ENCODE results near the gene FAM162A. TPM values are rescaled to one million over a fixed set of nuclear protein-coding genes. Genes with fewer than 3 reads are reported as not detected.

FAM162A gene
- total RNA-seq, 1 experiment from 2014 or later = 38.0 TPM

DNA sequence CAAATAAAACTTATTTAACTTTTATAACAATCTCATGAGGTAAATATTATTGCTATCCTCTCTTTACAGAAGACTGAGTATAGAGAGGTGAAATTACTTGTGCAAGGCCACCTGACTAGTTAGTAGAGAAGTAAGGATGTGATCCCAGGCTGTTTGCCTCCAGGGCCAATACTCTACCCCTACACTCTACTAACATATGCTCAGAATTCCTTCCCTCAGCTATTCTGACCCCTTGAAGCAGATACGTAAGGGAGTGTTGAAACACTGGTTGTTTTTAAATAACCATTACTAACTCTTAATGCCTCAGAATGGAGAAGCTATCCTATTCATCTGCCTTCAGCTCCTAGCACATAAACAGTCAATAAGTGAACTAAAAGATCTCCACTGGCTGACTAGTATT lies 34.8 kb upstream of the FAM162A start:
- H3K27me3 Mint-ChIP-seq (ENCODE audit: unreplicated experiment) = no peaks in the 10 kb centered on the region
- no peak for DNase-seq
- TF ChIP-seq, protein P1, sequence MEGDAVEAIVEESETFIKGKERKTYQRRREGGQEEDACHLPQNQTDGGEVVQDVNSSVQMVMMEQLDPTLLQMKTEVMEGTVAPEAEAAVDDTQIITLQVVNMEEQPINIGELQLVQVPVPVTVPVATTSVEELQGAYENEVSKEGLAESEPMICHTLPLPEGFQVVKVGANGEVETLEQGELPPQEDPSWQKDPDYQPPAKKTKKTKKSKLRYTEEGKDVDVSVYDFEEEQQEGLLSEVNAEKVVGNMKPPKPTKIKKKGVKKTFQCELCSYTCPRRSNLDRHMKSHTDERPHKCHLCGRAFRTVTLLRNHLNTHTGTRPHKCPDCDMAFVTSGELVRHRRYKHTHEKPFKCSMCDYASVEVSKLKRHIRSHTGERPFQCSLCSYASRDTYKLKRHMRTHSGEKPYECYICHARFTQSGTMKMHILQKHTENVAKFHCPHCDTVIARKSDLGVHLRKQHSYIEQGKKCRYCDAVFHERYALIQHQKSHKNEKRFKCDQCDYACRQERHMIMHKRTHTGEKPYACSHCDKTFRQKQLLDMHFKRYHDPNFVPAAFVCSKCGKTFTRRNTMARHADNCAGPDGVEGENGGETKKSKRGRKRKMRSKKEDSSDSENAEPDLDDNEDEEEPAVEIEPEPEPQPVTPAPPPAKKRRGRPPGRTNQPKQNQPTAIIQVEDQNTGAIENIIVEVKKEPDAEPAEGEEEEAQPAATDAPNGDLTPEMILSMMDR (IDR thresholded peaks at IDR 0.05; ENCODE audit: unreplicated experiment) = no peak
- H3K9me3 Mint-ChIP-seq (ENCODE audit: low read depth, unreplicated experiment) = peaks cover 6% of the 10 kb centered on the region
- H3K36me3 Mint-ChIP-seq (ENCODE audit: insufficient read depth, unreplicated experiment) = no peaks in the 10 kb centered on the region
- BruUV-seq (replicated peaks) = no TSS peak
- H3K27ac Mint-ChIP-seq (ENCODE audit: unreplicated experiment) = no peak overlapping the region
- intact Hi-C loops (cut with micrococcal nuclease; ENCODE audit: unreplicated experiment) = no loop called here
- CTCF ChIA-PET = interaction anchor here (0.7 to 0.9 kb wide), 3 partner anchors 35 to 237 kb away, joined by 3 to 5 read pairs (median 3); partner anchors contain the start of gene FAM162A
- no peak overlapping the region for H3K4me3 Mint-ChIP-seq (ENCODE audit: low read depth, unreplicated experiment)
- no peaks in the 10 kb centered on the region for H3K4me1 Mint-ChIP-seq (ENCODE audit: low read depth, unreplicated experiment)

DNA sequence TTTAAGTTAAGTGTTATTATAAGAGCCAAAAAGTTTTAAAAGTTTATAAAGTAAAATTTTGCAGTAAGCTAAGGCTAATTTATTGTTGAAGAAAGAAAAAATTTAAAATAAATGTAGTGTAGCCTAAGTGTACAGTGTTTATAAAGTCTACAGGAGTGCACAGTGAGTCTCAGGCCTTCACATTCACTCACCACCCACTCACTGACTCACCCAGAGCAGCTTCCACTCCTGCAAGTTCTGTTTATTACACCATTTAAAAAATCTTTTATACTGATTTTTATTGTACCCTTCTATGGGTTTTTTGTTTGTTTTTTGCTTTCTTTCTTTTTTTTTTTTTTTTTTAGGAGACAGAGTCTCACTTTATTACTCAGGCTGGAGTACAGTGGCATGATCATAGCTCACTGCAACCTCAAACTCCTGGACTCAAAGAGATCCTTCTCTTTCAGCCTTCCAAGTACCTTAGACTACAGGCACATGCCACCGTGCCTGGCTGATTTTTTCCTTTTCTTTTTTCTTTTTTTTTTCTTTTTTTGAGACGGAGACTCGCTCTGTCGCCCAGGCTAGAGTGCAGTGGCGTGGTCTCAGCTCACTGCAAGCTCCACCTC lies 33.1 kb upstream of the FAM162A start:
- TF ChIP-seq, protein P1 (IDR thresholded peaks at IDR 0.05; ENCODE audit: unreplicated experiment) = no peak
- no peak overlapping the region for H3K4me3 Mint-ChIP-seq (ENCODE audit: low read depth, unreplicated experiment)
- H3K4me1 Mint-ChIP-seq (ENCODE audit: low read depth, unreplicated experiment) = no peaks in the 10 kb centered on the region
- H3K36me3 Mint-ChIP-seq (ENCODE audit: insufficient read depth, unreplicated experiment) = peaks cover 7% of the 10 kb centered on the region
- CTCF ChIA-PET = interaction anchor here (1.2 kb wide), 1 partner anchor 48 kb away, joined by 4 read pairs; no protein-coding TSS in a partner anchor
- intact Hi-C loops (cut with micrococcal nuclease; ENCODE audit: unreplicated experiment) = loop anchor here (10.0 kb wide), 2 partner anchors 96 to 806 kb away; partner anchors contain the start of gene POLQ
- H3K27ac Mint-ChIP-seq (ENCODE audit: unreplicated experiment) = no peak overlapping the region
- H3K9me3 Mint-ChIP-seq (ENCODE audit: low read depth, unreplicated experiment) = peaks cover 6% of the 10 kb centered on the region
- no peaks in the 10 kb centered on the region for H3K27me3 Mint-ChIP-seq (ENCODE audit: unreplicated experiment)
- BruUV-seq (replicated peaks) = no TSS peak
- no peak for DNase-seq

DNA sequence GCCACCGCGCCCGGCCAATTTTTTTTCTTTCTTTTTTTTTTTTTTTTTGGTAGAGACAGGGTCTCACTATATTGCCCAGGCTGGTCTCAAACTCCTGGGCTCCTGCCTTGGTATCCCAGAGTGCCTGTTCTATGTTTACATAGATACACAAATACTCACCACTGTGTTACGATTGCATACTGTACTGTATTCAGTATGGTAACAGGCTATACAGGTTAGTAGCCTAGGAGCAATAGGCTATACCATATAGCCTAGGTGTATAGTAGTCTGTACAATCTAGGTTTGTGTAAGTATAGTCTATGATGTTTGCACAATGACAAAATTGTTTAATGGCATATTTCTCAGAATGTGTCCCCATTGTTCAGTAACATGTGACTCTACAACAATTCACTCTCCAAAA lies 32.4 kb upstream of the FAM162A start:
- intact Hi-C loops (cut with micrococcal nuclease; ENCODE audit: unreplicated experiment) = loop anchor here (10.0 kb wide), 2 partner anchors 97 to 807 kb away; partner anchors contain the start of gene POLQ
- peaks cover 7% of the 10 kb centered on the region for H3K36me3 Mint-ChIP-seq (ENCODE audit: insufficient read depth, unreplicated experiment)
- H3K9me3 Mint-ChIP-seq (ENCODE audit: low read depth, unreplicated experiment) = peaks cover 6% of the 10 kb centered on the region
- H3K4me3 Mint-ChIP-seq (ENCODE audit: low read depth, unreplicated experiment) = no peak overlapping the region
- H3K27ac Mint-ChIP-seq (ENCODE audit: unreplicated experiment) = no peak overlapping the region
- CTCF ChIA-PET = interaction anchor here (1.2 kb wide), 1 partner anchor 49 kb away, joined by 4 read pairs; no protein-coding TSS in a partner anchor
- no peaks in the 10 kb centered on the region for H3K4me1 Mint-ChIP-seq (ENCODE audit: low read depth, unreplicated experiment)
- no peak for DNase-seq
- H3K27me3 Mint-ChIP-seq (ENCODE audit: unreplicated experiment) = no peaks in the 10 kb centered on the region
- BruUV-seq (replicated peaks) = no TSS peak
- TF ChIP-seq, protein P1 (IDR thresholded peaks at IDR 0.05; ENCODE audit: unreplicated experiment) = no peak

DNA sequence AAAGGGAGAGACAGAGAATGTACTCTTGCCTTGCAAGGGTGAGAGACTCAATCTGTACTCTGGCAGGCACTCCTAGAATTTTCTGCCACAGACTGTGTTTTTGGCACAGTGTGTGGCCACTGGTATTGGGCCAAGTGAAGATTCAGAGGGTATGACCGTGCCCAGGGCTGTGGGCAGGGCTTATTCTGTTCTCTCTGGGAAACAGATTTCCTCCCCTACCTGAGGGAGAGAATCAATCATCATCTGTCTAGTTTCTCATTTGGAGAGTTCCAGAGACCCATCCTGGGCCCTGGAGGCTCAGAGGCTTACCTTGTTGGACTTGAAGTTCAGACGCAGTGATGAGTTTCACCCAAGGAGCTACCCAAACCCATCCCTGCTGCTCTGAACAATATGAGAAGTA lies 30.8 kb upstream of the FAM162A start:
- intact Hi-C loops (cut with micrococcal nuclease; ENCODE audit: unreplicated experiment) = loop anchor here (10.0 kb wide), 2 partner anchors 98 to 808 kb away; partner anchors contain the start of gene POLQ
- Mint-ChIP-seq H3K36me3 (ENCODE audit: insufficient read depth, unreplicated experiment) (peaks cover 7% of the 10 kb centered on the region), H3K4me3 (ENCODE audit: low read depth, unreplicated experiment) (no peak overlapping the region), H3K27me3 (ENCODE audit: unreplicated experiment) (no peaks in the 10 kb centered on the region), H3K9me3 (ENCODE audit: low read depth, unreplicated experiment) (no peaks in the 10 kb centered on the region), H3K4me1 (ENCODE audit: low read depth, unreplicated experiment) (no peaks in the 10 kb centered on the region), H3K27ac (ENCODE audit: unreplicated experiment) (no peak overlapping the region)
- TF ChIP-seq, protein P1 (IDR thresholded peaks at IDR 0.05; ENCODE audit: unreplicated experiment) = no peak
- DNase-seq = no peak
- BruUV-seq (replicated peaks) = no TSS peak
- CTCF ChIA-PET = interaction anchor here (1.5 kb wide), 1 partner anchor 47 kb away, joined by 12 read pairs; no protein-coding TSS in a partner anchor
